Motor neuron (in vitro differentiated cells): ENCODE results near the gene TMCC3. TPM values are rescaled to one million over a fixed set of nuclear protein-coding genes. Genes with fewer than 3 reads are reported as not detected.

Experiments used
- total RNA-seq, 8 experiments: library from RNA; unstranded; fragments of 300-600 nt; gene quantifications; 2 replicates each; pipeline versions ENCODE4 v1.2.3 to v1.2.4, GENCODE V29; 2022

The TMCC3 gene
- total RNA-seq, 8 experiments from 2014 or later = 1.6 to 29.3 (median 2.0) TPM

Other genes starting within 250 kb of the TMCC3 start
- 10 to 100 TPM; 11.5 to 87.2 (median 25.9) TPM for gene CEP83, start 190.7 kb downstream of the TMCC3 start, total RNA-seq